Measurements from ENCODE around the gene PDZRN4. TPM values are rescaled to one million over a fixed set of nuclear protein-coding genes. Genes with fewer than 3 reads are reported as not detected.
A peak's percentile ranks its signal among the peaks of the same experiment; 100 is the strongest.
"Not testable (repeated sequence)": the region's sequence is repeated elsewhere in the genome, so short reads cannot be mapped to it uniquely, and the experiment has no call there.

Gene PDZRN4
- total RNA-seq, 8 experiments from 2014 or later: 0.13 to 32.8 (median 5.4) TPM

DNA sequence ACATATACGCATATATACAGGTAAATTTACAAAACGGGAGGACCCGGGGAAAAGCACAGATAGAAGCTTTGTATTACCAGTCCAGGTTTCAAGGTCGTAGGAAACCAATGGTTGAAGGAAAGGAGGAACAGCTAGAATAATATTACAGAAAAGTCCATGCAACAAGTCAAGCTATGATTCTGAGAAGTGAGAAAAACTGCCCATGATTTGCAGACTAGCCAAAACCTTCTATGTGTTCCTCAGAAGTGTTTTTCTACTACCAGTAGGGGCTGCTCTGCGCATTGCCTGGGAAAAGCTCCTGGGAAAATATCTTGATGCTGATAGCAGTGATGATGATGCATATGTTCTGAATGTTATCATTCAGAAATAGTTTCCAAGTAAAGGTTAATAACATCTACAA, 2.2 kb downstream of the PDZRN4 start:
- Histone ChIP-seq H3K4me1 (replicated peaks in 1 of 2) (peaks cover 0 to 3% of the 10 kb centered on the region in 2 donors), H3K27ac (no peak overlapping the region), H3K4me3 (no peak overlapping the region)
- in situ Hi-C loops (cut with MboI; ENCODE audit: low pct_unique_long_range_greater_than_20kb in 2 of 9, low sequenced_read_pairs in 9 of 9, unreplicated experiment in 9 of 9): no loop called here
- peak in 4 of 8 experiments; percentile 21 to 59 (median 42) for ATAC-seq (replicated peaks in 6 of 8)
- WGBS, 10 experiments: 0 to 50% (median 20%) methylated on average over 1 to 4 of the region's 5 CpGs; no CpG with 5 or more reads in 2 of the 10 experiments

DNA sequence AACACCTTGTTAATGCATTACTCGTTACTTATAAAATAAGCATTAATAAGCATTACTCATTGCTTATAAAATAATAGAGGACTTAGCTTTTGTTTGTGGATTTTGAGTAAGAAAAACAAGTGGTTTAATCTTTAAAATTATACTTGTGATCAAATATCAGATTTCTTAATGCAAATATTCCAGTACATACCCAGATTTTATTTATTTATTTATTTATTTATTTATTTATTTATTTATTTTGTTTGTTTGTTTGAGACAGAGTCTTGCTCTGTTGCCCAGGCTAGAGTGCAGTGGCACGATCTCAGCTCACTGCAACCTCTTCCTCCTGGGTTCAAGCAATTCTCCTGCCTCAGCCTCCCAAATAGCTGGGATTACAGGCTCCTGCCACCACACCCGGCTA, 3.4 kb downstream of the PDZRN4 start:
- H3K4me1 ChIP-seq (replicated peaks in 1 of 2); H3K4me3 ChIP-seq; H3K27ac ChIP-seq; ATAC-seq (replicated peaks in 6 of 8); in situ Hi-C loops (cut with MboI; ENCODE audit: low pct_unique_long_range_greater_than_20kb in 2 of 9, low sequenced_read_pairs in 9 of 9, unreplicated experiment in 9 of 9): not testable (repeated sequence)
- 0 to 100% (median 90%) methylated on average over 1 to 3 of the region's 3 CpGs; no CpG with 5 or more reads in 1 of the 10 experiments for WGBS, 10 experiments

DNA sequence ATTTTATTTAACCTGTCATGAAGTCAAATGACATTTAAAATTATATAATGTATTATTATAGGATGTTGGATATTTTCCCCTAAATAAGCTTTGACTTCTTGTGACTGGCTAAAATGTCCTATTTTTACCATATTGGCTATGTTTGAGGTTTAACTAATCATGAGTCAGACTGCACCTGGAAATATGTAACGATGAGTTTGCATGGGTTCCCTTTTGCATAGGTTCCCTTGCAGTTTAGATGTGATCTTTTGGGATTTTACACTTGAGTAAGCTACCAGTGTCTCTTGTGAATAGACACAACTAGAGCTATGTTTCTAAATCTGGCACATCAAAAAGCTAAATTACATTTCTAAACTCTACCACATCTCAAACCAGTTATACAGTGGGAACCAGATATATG, 5.2 kb downstream of the PDZRN4 start:
- WGBS, 10 experiments: 0 to 100% (median 100%) methylated on average over 1 of the region's 1 CpG; no CpG with 5 or more reads in 3 of the 10 experiments
- in situ Hi-C loops (cut with MboI; ENCODE audit: low pct_unique_long_range_greater_than_20kb in 2 of 9, low sequenced_read_pairs in 9 of 9, unreplicated experiment in 9 of 9): no loop called here
- ATAC-seq (replicated peaks in 6 of 8): no peak
- Histone ChIP-seq H3K4me3 (no peak overlapping the region), H3K4me1 (replicated peaks in 1 of 2) (peaks cover 0 to 3% of the 10 kb centered on the region in 2 donors), H3K27ac (no peak overlapping the region)

DNA sequence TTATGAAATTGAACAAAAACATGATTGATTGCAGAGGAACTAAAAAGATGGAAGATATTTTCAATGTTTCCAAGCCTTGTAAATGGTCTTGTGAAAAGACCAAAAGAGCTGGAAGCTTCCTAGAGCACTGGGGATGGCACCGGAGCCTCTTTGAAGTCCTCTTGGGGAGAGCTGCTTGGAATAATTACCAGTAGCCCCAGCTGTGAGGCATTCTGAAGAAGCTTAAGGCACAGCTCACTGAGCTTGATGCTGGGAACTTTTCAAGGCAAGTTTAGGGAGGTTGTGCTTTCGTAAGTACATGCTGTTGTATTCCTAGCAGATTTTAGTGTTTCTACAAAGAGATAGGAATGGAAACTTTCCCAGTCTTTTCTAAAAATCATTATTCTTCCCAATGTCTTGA, 13.9 kb downstream of the PDZRN4 start:
- H3K4me3 ChIP-seq: no peak overlapping the region
- WGBS, 10 experiments: 0 to 83% (median 0%) methylated on average over 1 to 2 of the region's 2 CpGs; no CpG with 5 or more reads in 3 of the 10 experiments
- no peak for ATAC-seq (replicated peaks in 6 of 8)
- no peak overlapping the region for H3K27ac ChIP-seq
- H3K4me1 ChIP-seq (replicated peaks in 1 of 2): no peaks in the 10 kb centered on the region
- in situ Hi-C loops (cut with MboI; ENCODE audit: low pct_unique_long_range_greater_than_20kb in 2 of 9, low sequenced_read_pairs in 9 of 9, unreplicated experiment in 9 of 9): no loop called here

DNA sequence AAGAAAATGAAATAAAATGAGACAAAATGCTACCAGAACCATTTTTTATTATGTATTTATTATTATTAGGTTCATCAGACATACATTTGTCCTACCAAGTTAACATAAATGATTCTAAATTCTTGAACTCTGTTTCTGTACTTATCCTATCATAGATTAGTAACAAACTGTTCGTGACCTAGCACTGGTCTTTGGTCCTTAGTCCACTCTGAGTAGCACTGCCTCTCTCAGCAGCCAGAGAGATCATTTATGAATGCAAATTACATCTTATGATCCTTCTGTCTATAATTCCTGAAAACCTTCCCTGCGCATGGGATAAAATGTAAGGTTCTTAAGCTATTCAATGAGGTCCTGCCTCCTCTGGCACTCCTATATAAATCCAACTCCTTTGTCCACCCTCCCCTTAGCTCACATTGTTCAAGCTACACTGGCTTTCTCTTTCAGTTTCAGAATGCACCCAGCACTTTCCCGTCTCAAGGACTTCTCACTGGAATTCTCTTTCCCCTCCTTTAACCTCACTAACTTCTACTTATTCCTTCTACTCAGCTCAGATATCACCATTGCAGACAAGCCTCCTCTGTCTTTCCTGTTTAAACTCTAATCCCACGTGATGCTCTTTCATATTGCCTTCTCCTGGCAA, 17.1 kb downstream of the PDZRN4 start:
- 0 to 78% (median 48%) methylated on average over 1 to 4 of the region's 4 CpGs for WGBS, 10 experiments
- Histone ChIP-seq H3K27ac (no peak overlapping the region), H3K4me3 (no peak overlapping the region), H3K4me1 (replicated peaks in 1 of 2) (no peaks in the 10 kb centered on the region)
- ATAC-seq (replicated peaks in 6 of 8): peak in 4 of 8 experiments; percentile 24 to 69 (median 33)
- in situ Hi-C loops (cut with MboI; ENCODE audit: low pct_unique_long_range_greater_than_20kb in 2 of 9, low sequenced_read_pairs in 9 of 9, unreplicated experiment in 9 of 9): no loop called here

DNA sequence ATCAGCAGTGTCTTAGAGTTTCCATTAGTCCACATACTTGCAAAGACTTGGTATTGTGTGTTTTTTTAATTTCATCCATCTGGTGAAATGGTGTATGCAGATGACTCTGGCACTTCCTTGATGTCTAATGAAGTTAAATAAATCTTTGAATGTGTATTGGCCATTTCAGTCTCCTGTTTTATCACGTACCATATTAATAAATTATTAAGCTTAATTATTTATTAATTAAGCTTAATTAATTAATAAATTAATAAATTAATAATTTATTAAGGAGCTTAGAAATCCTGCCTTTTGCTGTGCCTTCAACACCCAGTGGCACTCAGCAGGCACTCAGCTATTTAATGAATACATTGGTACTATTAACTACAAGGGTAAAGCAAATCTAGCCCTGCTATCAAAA, 18.2 kb downstream of the PDZRN4 start:
- ATAC-seq (replicated peaks in 6 of 8): no peak
- WGBS, 10 experiments: 0 to 100% (median 44%) methylated on average over 1 of the region's 1 CpG; no CpG with 5 or more reads in 2 of the 10 experiments
- Histone ChIP-seq H3K27ac (no peak overlapping the region), H3K4me3 (no peak overlapping the region), H3K4me1 (replicated peaks in 1 of 2) (no peaks in the 10 kb centered on the region)
- in situ Hi-C loops (cut with MboI; ENCODE audit: low pct_unique_long_range_greater_than_20kb in 2 of 9, low sequenced_read_pairs in 9 of 9, unreplicated experiment in 9 of 9): no loop called here

DNA sequence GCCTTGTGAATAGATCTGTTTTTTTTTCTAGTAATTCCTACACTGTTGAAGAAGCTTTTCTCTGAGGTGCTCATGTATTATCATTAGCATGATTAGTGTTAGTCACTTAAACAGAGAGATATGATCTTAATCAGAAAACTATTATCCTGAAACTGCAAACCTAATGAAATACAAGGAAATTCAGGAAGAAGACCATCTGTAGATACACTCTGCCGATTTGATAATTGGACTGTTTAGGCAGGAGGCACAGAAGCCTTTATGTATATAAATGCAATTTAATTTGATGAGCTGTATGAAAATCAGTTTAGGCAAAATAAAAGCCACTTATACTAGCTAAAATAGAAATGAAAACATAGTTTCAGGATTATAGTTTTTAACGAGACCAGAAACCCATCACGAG, 23.3 kb downstream of the PDZRN4 start:
- no peak for ATAC-seq (replicated peaks in 6 of 8)
- H3K27ac ChIP-seq: no peak overlapping the region
- WGBS, 10 experiments: 0 to 92% (median 67%) methylated on average over 1 to 3 of the region's 3 CpGs; no CpG with 5 or more reads in 2 of the 10 experiments
- in situ Hi-C loops (cut with MboI; ENCODE audit: low pct_unique_long_range_greater_than_20kb in 2 of 9, low sequenced_read_pairs in 9 of 9, unreplicated experiment in 9 of 9): no loop called here
- no peaks in the 10 kb centered on the region for H3K4me1 ChIP-seq (replicated peaks in 1 of 2)
- no peak overlapping the region for H3K4me3 ChIP-seq

DNA sequence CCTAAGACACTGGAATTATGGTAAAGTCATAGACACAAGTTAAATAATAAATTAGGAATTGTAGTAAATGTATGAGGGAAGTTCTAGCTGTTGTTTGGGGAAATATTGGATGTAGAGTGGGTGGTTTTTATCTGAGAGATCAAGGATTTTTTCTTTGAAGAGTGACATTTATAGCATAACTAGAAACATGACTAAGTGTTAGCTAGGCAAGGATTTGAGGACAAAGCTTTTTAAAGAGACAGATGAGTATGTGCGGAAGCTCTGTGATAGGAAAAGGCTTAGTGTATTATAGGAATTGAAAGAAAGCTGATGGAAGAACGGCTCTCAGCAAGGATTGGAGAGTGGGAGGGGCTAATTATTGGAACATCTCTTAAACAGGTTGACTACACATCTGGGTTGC, 24.5 kb downstream of the PDZRN4 start:
- no peak overlapping the region for H3K27ac ChIP-seq
- H3K4me1 ChIP-seq (replicated peaks in 1 of 2): no peaks in the 10 kb centered on the region
- in situ Hi-C loops (cut with MboI; ENCODE audit: low pct_unique_long_range_greater_than_20kb in 2 of 9, low sequenced_read_pairs in 9 of 9, unreplicated experiment in 9 of 9): no loop called here
- no peak overlapping the region for H3K4me3 ChIP-seq
- no peak for ATAC-seq (replicated peaks in 6 of 8)
- 0 to 52% (median 39%) methylated on average over 1 to 2 of the region's 2 CpGs for WGBS, 10 experiments

DNA sequence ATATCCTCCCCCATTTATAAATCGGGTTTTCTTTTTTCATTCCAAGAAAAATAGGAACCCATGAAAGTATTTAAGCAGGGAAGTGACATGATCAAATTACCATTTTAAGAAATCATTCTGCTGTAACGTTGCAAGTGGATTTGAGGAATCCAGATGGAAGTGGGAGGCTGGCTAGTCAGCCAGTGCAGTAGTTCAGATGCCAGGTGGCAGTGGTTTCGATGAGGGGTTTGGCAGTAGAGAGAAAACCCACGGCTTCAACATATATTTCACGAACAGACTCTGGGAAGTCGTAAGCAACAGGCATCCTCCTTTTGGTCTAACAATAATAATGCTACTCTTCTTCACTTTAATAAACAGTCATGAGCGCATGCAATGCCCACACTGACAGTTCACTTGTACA, 25.0 kb downstream of the PDZRN4 start:
- 26 to 100% (median 81%) methylated on average over 2 to 7 of the region's 7 CpGs for WGBS, 10 experiments
- Histone ChIP-seq H3K4me1 (replicated peaks in 1 of 2) (no peaks in the 10 kb centered on the region), H3K27ac (no peak overlapping the region), H3K4me3 (no peak overlapping the region)
- in situ Hi-C loops (cut with MboI; ENCODE audit: low pct_unique_long_range_greater_than_20kb in 2 of 9, low sequenced_read_pairs in 9 of 9, unreplicated experiment in 9 of 9): no loop called here
- no peak for ATAC-seq (replicated peaks in 6 of 8)

DNA sequence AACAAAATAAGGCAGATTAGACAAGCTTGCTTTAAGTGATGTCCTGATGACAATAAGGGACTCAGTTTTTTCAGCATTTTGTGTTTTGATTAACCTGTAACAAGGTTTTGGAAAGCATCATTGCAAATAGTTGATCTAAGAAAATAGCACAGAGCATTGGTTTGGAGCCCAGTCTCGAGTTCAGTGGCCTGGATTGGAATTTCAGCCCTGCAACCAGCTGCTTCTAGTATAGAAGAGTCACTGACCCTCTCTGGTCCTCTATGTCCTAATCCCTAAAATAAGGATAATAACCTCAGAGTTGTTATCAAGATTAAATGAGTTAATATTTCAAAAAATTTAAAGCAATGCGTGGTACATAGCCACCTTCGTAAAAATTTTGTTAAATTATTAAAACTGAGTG, 25.5 kb downstream of the PDZRN4 start:
- no peak for ATAC-seq (replicated peaks in 6 of 8)

DNA sequence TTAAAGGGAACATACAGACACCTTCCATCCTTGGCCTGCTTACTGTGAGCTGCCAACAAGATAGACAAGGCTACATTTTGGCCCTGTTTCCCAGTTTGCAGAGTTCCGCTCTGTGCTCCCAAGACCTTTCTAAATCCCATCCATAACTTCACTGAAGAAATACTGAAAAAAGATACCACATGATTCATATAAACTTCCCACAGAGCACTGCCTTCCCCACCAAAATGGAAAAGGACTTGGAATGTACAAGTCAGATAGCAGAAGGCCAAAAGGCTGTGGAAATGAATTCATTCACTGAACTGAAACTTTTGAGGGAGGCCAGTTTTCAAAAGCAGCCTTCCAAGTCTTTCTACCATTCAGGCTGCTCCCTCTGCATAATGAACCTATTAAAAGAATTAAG, 29.6 kb downstream of the PDZRN4 start:
- in situ Hi-C loops (cut with MboI; ENCODE audit: low pct_unique_long_range_greater_than_20kb in 2 of 9, low sequenced_read_pairs in 9 of 9, unreplicated experiment in 9 of 9): no loop called here
- no peaks in the 10 kb centered on the region for H3K4me1 ChIP-seq (replicated peaks in 1 of 2)
- no peak overlapping the region for H3K27ac ChIP-seq
- WGBS, 10 experiments: 33 to 100% (median 100%) methylated on average over 1 of the region's 1 CpG; no CpG with 5 or more reads in 3 of the 10 experiments
- no peak overlapping the region for H3K4me3 ChIP-seq
- no peak for ATAC-seq (replicated peaks in 6 of 8)

More for the DNA sequence above, 25.5 kb downstream of the PDZRN4 start:
- no peak overlapping the region for H3K4me3 ChIP-seq
- WGBS, 10 experiments: 0 to 100% (median 85%) methylated on average over 1 to 3 of the region's 3 CpGs; no CpG with 5 or more reads in 1 of the 10 experiments
- no peaks in the 10 kb centered on the region for H3K4me1 ChIP-seq (replicated peaks in 1 of 2)
- in situ Hi-C loops (cut with MboI; ENCODE audit: low pct_unique_long_range_greater_than_20kb in 2 of 9, low sequenced_read_pairs in 9 of 9, unreplicated experiment in 9 of 9): no loop called here
- no peak overlapping the region for H3K27ac ChIP-seq

DNA sequence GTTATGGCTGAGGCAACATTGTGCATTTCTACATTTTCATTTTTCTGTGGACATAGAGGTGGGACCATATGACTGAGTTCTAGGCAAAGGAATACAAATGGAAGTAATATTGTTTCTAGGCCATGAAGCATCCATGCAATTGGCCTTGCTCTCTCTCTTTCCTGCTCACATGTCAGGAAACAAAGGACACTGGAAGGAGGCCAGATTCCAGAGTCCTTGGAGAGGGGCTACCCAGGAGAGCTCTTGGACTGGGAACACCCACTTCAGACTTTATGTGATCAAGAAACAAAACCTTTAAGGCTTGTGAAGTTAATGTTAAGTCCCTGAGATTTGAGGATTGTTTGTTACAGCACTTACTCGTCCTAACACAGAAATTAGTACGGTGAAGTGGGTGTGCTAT, 32.8 kb downstream of the PDZRN4 start:
- no peak overlapping the region for H3K4me3 ChIP-seq
- 48 to 100% (median 86%) methylated on average over 1 to 2 of the region's 2 CpGs; no CpG with 5 or more reads in 1 of the 10 experiments for WGBS, 10 experiments
- peak in 1 of 8 experiments; percentile 81 for ATAC-seq (replicated peaks in 6 of 8)
- no peak overlapping the region for H3K27ac ChIP-seq
- in situ Hi-C loops (cut with MboI; ENCODE audit: low pct_unique_long_range_greater_than_20kb in 2 of 9, low sequenced_read_pairs in 9 of 9, unreplicated experiment in 9 of 9): no loop called here
- H3K4me1 ChIP-seq (replicated peaks in 1 of 2): no peaks in the 10 kb centered on the region

DNA sequence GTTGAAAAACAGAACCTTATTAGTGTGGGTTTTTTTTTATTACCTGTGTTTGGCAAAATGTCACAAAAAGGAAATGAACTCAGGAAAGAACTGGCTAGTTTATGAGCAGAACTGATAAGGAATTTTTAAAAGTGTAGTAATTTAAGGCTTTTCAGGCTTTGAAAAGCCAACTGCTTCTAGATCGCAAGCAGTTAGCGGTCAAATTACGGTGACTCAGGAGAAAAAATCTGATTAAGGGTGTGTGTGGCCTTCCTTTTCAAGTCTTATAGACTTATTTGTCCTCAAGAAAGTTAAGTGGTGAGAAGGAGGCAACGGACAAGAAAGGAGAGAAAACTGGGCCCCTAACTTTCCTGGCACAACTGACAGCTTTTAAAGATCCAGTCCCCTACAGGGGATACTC, 33.4 kb downstream of the PDZRN4 start:
- H3K27ac ChIP-seq: no peak overlapping the region
- in situ Hi-C loops (cut with MboI; ENCODE audit: low pct_unique_long_range_greater_than_20kb in 2 of 9, low sequenced_read_pairs in 9 of 9, unreplicated experiment in 9 of 9): no loop called here
- no peak for ATAC-seq (replicated peaks in 6 of 8)
- H3K4me1 ChIP-seq (replicated peaks in 1 of 2): no peaks in the 10 kb centered on the region
- H3K4me3 ChIP-seq: no peak overlapping the region
- WGBS, 10 experiments: 0 to 81% (median 64%) methylated on average over 1 to 4 of the region's 4 CpGs

DNA sequence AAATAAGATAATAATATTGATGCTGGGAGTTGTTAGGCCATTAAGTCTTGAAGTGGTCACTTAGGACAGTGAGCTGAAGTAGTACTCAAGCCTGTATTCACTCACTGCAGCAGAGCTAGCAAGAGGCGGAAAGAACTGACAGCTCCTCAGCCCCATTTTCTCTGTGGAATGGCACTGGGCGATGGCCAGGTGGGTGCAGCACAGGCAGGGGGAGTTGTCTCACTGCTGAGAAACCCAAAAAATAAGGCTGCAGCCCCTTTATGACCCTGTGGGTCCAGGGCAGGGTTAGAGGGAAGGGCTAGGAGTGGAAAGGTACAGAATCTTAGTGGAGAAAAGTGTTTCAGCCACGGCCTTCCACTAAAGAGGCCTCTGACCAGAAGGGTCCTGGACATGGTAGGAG, 35.5 kb downstream of the PDZRN4 start:
- in situ Hi-C loops (cut with MboI; ENCODE audit: low pct_unique_long_range_greater_than_20kb in 2 of 9, low sequenced_read_pairs in 9 of 9, unreplicated experiment in 9 of 9): no loop called here
- no peaks in the 10 kb centered on the region for H3K4me1 ChIP-seq (replicated peaks in 1 of 2)
- ATAC-seq (replicated peaks in 6 of 8): no peak
- 41 to 100% (median 100%) methylated on average over 1 to 3 of the region's 3 CpGs; no CpG with 5 or more reads in 3 of the 10 experiments for WGBS, 10 experiments
- no peak overlapping the region for H3K4me3 ChIP-seq
- no peak overlapping the region for H3K27ac ChIP-seq

All from motor neuron (in vitro differentiated cells).